B cell (primary cell): Measurements from ENCODE around the gene BHMT2. TPM values are rescaled to one million over a fixed set of nuclear protein-coding genes. Genes with fewer than 3 reads are reported as not detected.
A peak's percentile ranks its signal among the peaks of the same experiment; 100 is the strongest.

Experiments
- ATAC-seq: fragments of 200-7000 bp; cut with Tn5 transposase; one replicate; pipeline ENCODE4 v1.10.0; 2021; ENCODE audit warnings: low read depth, mild to moderate bottlenecking, moderate number of reproducible peaks, moderate library complexity
- CTCF ChIA-PET: fragments of 350-600 bp; sonication (Branson Sonifier 250); formaldehyde crosslinking; loops from one replicate; lab custom pipeline; 2021; ENCODE audit warnings: antibody characterized with exemption, inconsistent platforms; lab: Charles Lee
- POLR2A ChIA-PET: fragments of 350-600 bp; sonication (Branson Sonifier 250); formaldehyde crosslinking; loops from one replicate; lab custom pipeline; 2021; ENCODE audit warnings: antibody characterized with exemption; lab: Charles Lee
- DNase-seq: peaks from one replicate; pipeline ENCODE4 v3.0.0; 2013
- H2AFZ ChIP-seq: 2 replicates; pipeline ENCODE4 v1.6.1; 2012; ENCODE audit warnings: mild to moderate bottlenecking, low read depth, low read length; ENCODE audit not compliant: insufficient read depth, poor library complexity, severe bottlenecking
- H3K27ac ChIP-seq, 2 donors: 1 replicate in 1 of 2; 2 replicates in 1 of 2; pipeline ENCODE4 v1.5.1; 2012 to 2013; ENCODE audit warnings: low read length in 2 of 2, mild to moderate bottlenecking in 2 of 2, moderate library complexity in 1 of 2
- H3K27me3 ChIP-seq, 4 experiments: fragments of 200-600 bp in 1 of 4; sonication (generic) in 1 of 4; replicated peaks in 1 of 4; 1 replicate in 2 of 4; 2 replicates in 2 of 4; pipeline versions ENCODE4 v1.6.1 to v1.7.0; 2013 to 2016; ENCODE audit warnings: low read length in 3 of 4, mild to moderate bottlenecking in 2 of 4, mixed read lengths in 1 of 4, moderate library complexity in 1 of 4; ENCODE audit not compliant: insufficient read depth in 4 of 4, control insufficient read depth in 3 of 4; ENCODE audit errors: control extremely low read depth in 1 of 4
- H3K36me3 ChIP-seq, 2 experiments: replicated peaks in 1 of 2; 1 replicate in 1 of 2; 2 replicates in 1 of 2; pipeline versions ENCODE4 v1.6.1 to v1.7.1; 2013; ENCODE audit warnings: low read length in 1 of 2; ENCODE audit not compliant: insufficient read depth in 2 of 2, control insufficient read depth in 1 of 2; ENCODE audit errors: control extremely low read depth in 1 of 2, extremely low read depth in 1 of 2
- H3K4me1 ChIP-seq, 2 donors: fragments of 200-600 bp in 1 of 2; sonication (generic) in 1 of 2; 1 replicate in 1 of 2; 2 replicates in 1 of 2; pipeline versions ENCODE4 v1.5.1 to v1.6.1; 2013 to 2017; ENCODE audit warnings: low read length in 2 of 2; ENCODE audit not compliant: control insufficient read depth in 2 of 2, insufficient read depth in 2 of 2
- H3K4me2 ChIP-seq: replicated peaks from 2 replicates; pipeline ENCODE3; 2012; ENCODE audit warnings: mild to moderate bottlenecking, low read depth, low read length; ENCODE audit not compliant: poor library complexity, severe bottlenecking
- H3K4me3 ChIP-seq, 5 experiments: fragments of 200-600 bp in 1 of 5; sonication (generic) in 1 of 5; 1 replicate in 3 of 5; 2 replicates in 2 of 5; pipeline versions ENCODE4 v1.5.1 to v1.7.0; 2011 to 2016; ENCODE audit warnings: low read length in 4 of 5, mild to moderate bottlenecking in 4 of 5, low read depth in 2 of 5, control low read depth in 1 of 5, moderate library complexity in 1 of 5; ENCODE audit not compliant: insufficient read depth in 1 of 5; ENCODE audit errors: control extremely low read depth in 1 of 5, extremely low read depth in 1 of 5
- H3K79me2 ChIP-seq: fragments of 200-600 bp; sonication (generic); one replicate; pipeline ENCODE4 v1.6.0; 2016; ENCODE audit warnings: low read length; ENCODE audit not compliant: control insufficient read depth, insufficient read depth
- H3K9ac ChIP-seq: fragments of 200-600 bp; sonication (generic); 2 replicates; pipeline ENCODE4 v1.6.1; 2017; ENCODE audit warnings: mild to moderate bottlenecking, low read length, moderate library complexity
- H3K9me3 ChIP-seq, 3 donors: one replicate each; pipeline versions ENCODE4 v1.6.1 to v1.7.1; 2013; ENCODE audit warnings: low read length in 2 of 3; ENCODE audit not compliant: control insufficient read depth in 2 of 3, insufficient read depth in 1 of 3; ENCODE audit errors: control extremely low read depth in 1 of 3
- H4K20me1 ChIP-seq: 2 replicates; pipeline ENCODE4 v1.6.0; 2012; ENCODE audit warnings: mild to moderate bottlenecking, low read length; ENCODE audit not compliant: insufficient read depth, control insufficient read depth, poor library complexity, severe bottlenecking
- H3K27ac Mint-ChIP-seq: one replicate; pipeline ENCODE4 v1.8.0; 2021; ENCODE audit warnings: mixed read lengths
- H3K27me3 Mint-ChIP-seq: one replicate; pipeline ENCODE4 v1.8.0; 2021; ENCODE audit warnings: mixed read lengths
- H3K4me1 Mint-ChIP-seq: one replicate; pipeline ENCODE4 v1.8.0; 2021; ENCODE audit warnings: mixed read lengths
- H3K4me3 Mint-ChIP-seq: one replicate; pipeline ENCODE4 v1.8.0; 2021; ENCODE audit warnings: mixed read lengths
- H3K9me3 Mint-ChIP-seq: one replicate; pipeline ENCODE4 v1.8.0; 2022; ENCODE audit warnings: mixed read lengths; ENCODE audit not compliant: insufficient read depth
- CTCF ChIP-seq: fragments of 200-600 bp; IDR thresholded peaks from one replicate; pipeline ENCODE4 v1.8.0; 2022; ENCODE audit warnings: antibody characterized with exemption, mild to moderate bottlenecking
- EZH2 ChIP-seq: IDR thresholded peaks from 2 replicates; pipeline ENCODE4 v1.6.1; 2012; ENCODE audit warnings: borderline replicate concordance, low read depth, mild to moderate bottlenecking, moderate library complexity, low read length; ENCODE audit not compliant: insufficient read depth, poor library complexity, severe bottlenecking
- WGBS: methylation state at CpG from one replicate; pipeline ENCODE4 v1.1.5; 2013; ENCODE audit warnings: missing lambda C conversion rate; ENCODE audit not compliant: insufficient coverage; 5-methylcytosine and 5-hydroxymethylcytosine counted together
- intact Hi-C: fragments of 100-400 bp; cut with micrococcal nuclease; formaldehyde crosslinking; loops from one replicate; pipeline ENCODE4 v1.10.0; 2022
- polyA plus RNA-seq: library from polyadenylated mRNA; depleted of rRNA; stranded (reverse); fragments of >200 nt; gene quantifications from 2 replicates; pipeline ENCODE4 v1.2.3, GENCODE V29; 2012
- total RNA-seq, 2 donors: library from RNA; stranded (reverse); fragments of 120-200 nt in 1 of 2; gene quantifications; 1 replicate in 1 of 2; 2 replicates in 1 of 2; pipeline versions ENCODE4 v1.2.3 to v1.2.4, GENCODE V29; 2013 to 2022

Gene BHMT2
- total and polyA plus RNA-seq, 2 donors (not counting 1 experiment from before 2014, with no cell fraction given): not detected

- peaks cover 7 to 10% of the 10 kb centered on the region in 2 donors for H3K4me1 ChIP-seq
- intact Hi-C loops: loop anchor here (1.0 to 10.0 kb wide), 5 partner anchors 113 to 839 kb away; partner anchors contain the start of gene AP3B1
- WGBS: 0% methylated on average over 1 of the region's 11 CpGs
- peak overlapping the region; percentile 37 for H3K4me2 ChIP-seq
- H3K27ac ChIP-seq: no peak overlapping the region
- H3K27ac Mint-ChIP-seq: no peak overlapping the region
- H3K4me3 ChIP-seq: peak overlapping the region in 1 of 5 experiments; percentile 0
- no peaks in the 10 kb centered on the region for H3K9me3 ChIP-seq
- H3K27me3 Mint-ChIP-seq: peaks cover 8% of the 10 kb centered on the region
- H3K9me3 Mint-ChIP-seq: no peaks in the 10 kb centered on the region
- DNase-seq (peak; percentile 66), ATAC-seq (peak; percentile 58)
- TF ChIP-seq EZH2 (no peak), CTCF (peak; percentile 66)
- H3K9ac ChIP-seq: peak overlapping the region; percentile 1
- H3K79me2 ChIP-seq: no peaks in the 10 kb centered on the region
- H3K36me3 ChIP-seq: no peaks in the 10 kb centered on the region
- peaks cover 0 to 3% (median 0%) of the 10 kb centered on the region in 4 experiments for H3K27me3 ChIP-seq
- CTCF ChIA-PET: interaction anchor here (0.7 to 5.1 kb wide), 43 partner anchors 8 to 950 kb away, joined by 3 to 85 read pairs (median 4); partner anchors contain the start of gene ARSB
- H3K4me1 Mint-ChIP-seq: peaks cover 8% of the 10 kb centered on the region
- no peak overlapping the region for H3K4me3 Mint-ChIP-seq
- no peaks in the 10 kb centered on the region for H4K20me1 ChIP-seq
- POLR2A ChIA-PET: interaction anchor here (0.6 kb wide), 1 partner anchor 544 kb away, joined by 7 read pairs; no protein-coding TSS in a partner anchor
- H2AFZ ChIP-seq: peak overlapping the region; percentile 40
Observed at GRCh38 chr5:79133657-79134451, 64.3 kb downstream of the BHMT2 start.
